GM12891 (cell line): ENCODE measurements around the gene OR10G6.

Experiments
- POLR2A ChIP-seq: IDR thresholded peaks from 2 replicates; pipeline ENCODE4 v1.6.1; 2011; ENCODE audit warnings: low read depth, low read length, control low read depth
- POLR2AphosphoS5 ChIP-seq: IDR thresholded peaks from 2 replicates; pipeline ENCODE4 v1.6.1; 2011; ENCODE audit warnings: low read depth, low read length, control low read depth
- SPI1 ChIP-seq: IDR thresholded peaks from 2 replicates; pipeline ENCODE4 v1.6.1; 2011; ENCODE audit warnings: low read depth, low read length, control low read depth

- no peak for TF ChIP-seq POLR2A
- no peak for TF ChIP-seq SPI1
- no peak for TF ChIP-seq POLR2AphosphoS5
These were observed 15.7 kb downstream of the OR10G6 start for GRCh38 chr11:123979311-123979710.
